H1 (cell line): ENCODE measurements around the gene ACSF3. TPM values are rescaled to one million over a fixed set of nuclear protein-coding genes. Genes with fewer than 3 reads are reported as not detected.

Source experiments
- CTCF ChIA-PET: fragments of 300-600 bp; sonication (Branson Sonifier 250); formaldehyde crosslinking; loops from one replicate; lab custom pipeline; 2021; ENCODE audit not compliant: partially characterized antibody; lab: Charles Lee
- POLR2A ChIA-PET: fragments of 300-600 bp; sonication (Branson Sonifier 250); formaldehyde crosslinking; loops from one replicate; lab custom pipeline; 2021; ENCODE audit warnings: inconsistent platforms; ENCODE audit not compliant: partially characterized antibody; lab: Charles Lee
- DNase-seq, 2 experiments: peaks; one replicate each; pipeline versions ENCODE4 v3.0.0 to v3.0.0-alpha.2; 2010 to 2022; ENCODE audit warnings: low spot score in 2 of 2, low read depth in 1 of 2, mixed read lengths in 1 of 2
- FAIRE-seq: peaks from 2 replicates; lab custom pipeline; 2011; peaks lifted over from hg19 to GRCh38; lab: Jason Lieb, UNC
- H2AFZ ChIP-seq: 2 replicates; pipeline ENCODE4 v1.8.1; 2012; ENCODE audit warnings: low read length, inconsistent platforms
- H2AK5ac ChIP-seq: 2 replicates; pipeline ENCODE4 v1.6.1; 2013; ENCODE audit warnings: low read depth, low read length
- H2BK120ac ChIP-seq: replicated peaks from 2 replicates; pipeline ENCODE3; 2013; ENCODE audit warnings: low read depth, low read length, inconsistent platforms
- H2BK12ac ChIP-seq: 2 replicates; pipeline ENCODE4 v1.6.1; 2013; ENCODE audit warnings: low read depth, low read length
- H2BK15ac ChIP-seq: 2 replicates; pipeline ENCODE4 v1.6.1; 2013; ENCODE audit warnings: low read length
- H2BK20ac ChIP-seq: 2 replicates; pipeline ENCODE4 v1.6.1; 2013; ENCODE audit warnings: low read length
- H2BK5ac ChIP-seq: 2 replicates; pipeline ENCODE4 v1.6.1; 2013; ENCODE audit warnings: low read depth, low read length
- H3K14ac ChIP-seq: 2 replicates; pipeline ENCODE4 v1.6.1; 2013; ENCODE audit warnings: inconsistent platforms; ENCODE audit not compliant: insufficient read length
- H3K18ac ChIP-seq: 2 replicates; pipeline ENCODE4 v1.6.1; 2013; ENCODE audit warnings: low read length; ENCODE audit errors: extremely low read depth
- H3K23ac ChIP-seq: 2 replicates; pipeline ENCODE4 v1.6.1; 2013; ENCODE audit warnings: inconsistent platforms; ENCODE audit not compliant: insufficient read length
- H3K23me2 ChIP-seq: 2 replicates; pipeline ENCODE4 v1.6.1; 2013; ENCODE audit warnings: low read depth, low read length
- H3K27ac ChIP-seq: 2 replicates; pipeline ENCODE4 v1.6.1; 2011; ENCODE audit warnings: low read depth, low read length, inconsistent platforms
- H3K27me3 ChIP-seq, 4 experiments: replicated peaks in 1 of 4; 1 replicate in 1 of 4; 2 replicates in 3 of 4; pipeline versions ENCODE4 v1.6.1 to v1.8.1; 2011 to 2013; ENCODE audit warnings: low read length in 3 of 4, mild to moderate bottlenecking in 3 of 4, inconsistent platforms in 2 of 4, mixed read lengths in 2 of 4, moderate library complexity in 1 of 4; ENCODE audit not compliant: control insufficient read depth in 3 of 4, insufficient read depth in 3 of 4; ENCODE audit errors: extremely low read depth in 1 of 4
- H3K36me3 ChIP-seq, 4 experiments: 2 replicates each; pipeline versions ENCODE4 v1.6.1 to v1.8.1; 2011 to 2013; ENCODE audit warnings: mild to moderate bottlenecking in 4 of 4, low read length in 3 of 4, moderate library complexity in 2 of 4, control low read depth in 1 of 4, inconsistent platforms in 1 of 4; ENCODE audit not compliant: insufficient read depth in 4 of 4, control insufficient read depth in 2 of 4
- H3K4ac ChIP-seq: replicated peaks from 2 replicates; pipeline ENCODE3; 2013; ENCODE audit warnings: low read length, low read depth, mixed read lengths, inconsistent platforms; ENCODE audit not compliant: insufficient read length
- H3K4me1 ChIP-seq, 4 experiments: replicated peaks in 1 of 4; 1 replicate in 1 of 4; 2 replicates in 3 of 4; pipeline versions ENCODE4 v1.6.1 to v1.8.1; 2011 to 2013; ENCODE audit warnings: low read length in 3 of 4, inconsistent platforms in 2 of 4, mixed read lengths in 1 of 4; ENCODE audit not compliant: insufficient read depth in 4 of 4, control insufficient read depth in 3 of 4
- H3K4me2 ChIP-seq, 2 experiments: 2 replicates each; pipeline versions ENCODE4 v1.6.1 to v1.8.1; 2011 to 2013; ENCODE audit warnings: low read depth in 2 of 2, low read length in 2 of 2, control low read depth in 1 of 2, inconsistent platforms in 1 of 2, mild to moderate bottlenecking in 1 of 2; ENCODE audit not compliant: insufficient read depth in 1 of 2
- H3K4me3 ChIP-seq, 4 experiments: fragments of 200-600, 300-600 bp in 1 of 4; sonication (generic), shearing (Covaris generic), sonication (Bioruptor Twin) in 1 of 4; 2 replicates each; pipeline versions ENCODE4 v1.5.1 to v1.8.1; 2011 to 2016; ENCODE audit warnings: low read length in 4 of 4, low read depth in 3 of 4, control low read depth in 2 of 4, inconsistent platforms in 2 of 4, mild to moderate bottlenecking in 2 of 4, mixed read lengths in 1 of 4, moderate library complexity in 1 of 4; ENCODE audit not compliant: insufficient read depth in 2 of 4; ENCODE audit errors: extremely low read depth in 1 of 4
- H3K56ac ChIP-seq: replicated peaks from 2 replicates; pipeline ENCODE3; 2013; ENCODE audit warnings: low read depth, mild to moderate bottlenecking, mixed read lengths, low read length, inconsistent platforms; ENCODE audit not compliant: insufficient read length
- H3K79me1 ChIP-seq: 2 replicates; pipeline ENCODE4 v1.6.1; 2013; ENCODE audit warnings: low read depth, low read length, control low read depth
- H3K79me2 ChIP-seq, 2 experiments: 2 replicates each; pipeline versions ENCODE4 v1.6.1 to v1.8.1; 2012 to 2013; ENCODE audit warnings: low read length in 2 of 2, mild to moderate bottlenecking in 2 of 2, inconsistent platforms in 1 of 2; ENCODE audit not compliant: insufficient read depth in 2 of 2, control insufficient read depth in 1 of 2
- H3K9ac ChIP-seq, 4 experiments: replicated peaks in 1 of 4; 1 replicate in 1 of 4; 2 replicates in 3 of 4; pipeline versions ENCODE4 v1.6.1 to v1.8.1; 2011 to 2013; ENCODE audit warnings: low read depth in 3 of 4, low read length in 3 of 4, control low read depth in 2 of 4, mild to moderate bottlenecking in 2 of 4, moderate library complexity in 2 of 4, inconsistent platforms in 1 of 4; ENCODE audit errors: extremely low read depth in 1 of 4
- H3K9me3 ChIP-seq, 2 experiments: 2 replicates each; pipeline versions ENCODE4 v1.6.1 to v1.8.1; 2012 to 2013; ENCODE audit warnings: mild to moderate bottlenecking in 2 of 2, moderate library complexity in 2 of 2, control low read depth in 1 of 2, inconsistent platforms in 1 of 2, low read depth in 1 of 2, low read length in 1 of 2, mixed read lengths in 1 of 2; ENCODE audit not compliant: insufficient read depth in 2 of 2
- H4K20me1 ChIP-seq, 2 experiments: replicated peaks in 1 of 2; 2 replicates each; pipeline versions ENCODE3 to v1.8.1; 2011 to 2013; ENCODE audit warnings: inconsistent platforms in 2 of 2, low read length in 2 of 2, mild to moderate bottlenecking in 1 of 2; ENCODE audit not compliant: insufficient read depth in 2 of 2, control insufficient read depth in 1 of 2
- H4K5ac ChIP-seq: 2 replicates; pipeline ENCODE4 v1.6.1; 2013; ENCODE audit warnings: low read length, low read depth, mixed read lengths, inconsistent platforms; ENCODE audit not compliant: insufficient read length
- H4K8ac ChIP-seq: 2 replicates; pipeline ENCODE4 v1.8.0; 2013; ENCODE audit warnings: mild to moderate bottlenecking, moderate library complexity, low read length, inconsistent platforms; ENCODE audit not compliant: insufficient read depth; ENCODE audit errors: extremely low read depth
- H4K91ac ChIP-seq: replicated peaks from 2 replicates; pipeline ENCODE3; 2013; ENCODE audit warnings: low read length, mixed read lengths, inconsistent platforms; ENCODE audit not compliant: insufficient read length
- CHD2 ChIP-seq: IDR thresholded peaks from 2 replicates; pipeline ENCODE4 v1.6.1; 2012; ENCODE audit warnings: low read length, improper control_type of control experiment
- CREB1 ChIP-seq: IDR thresholded peaks from 2 replicates; pipeline ENCODE4 v1.6.1; 2012; ENCODE audit warnings: inconsistent platforms
- KDM4A ChIP-seq: IDR thresholded peaks from one replicate; pipeline ENCODE4 v1.7.1; 2012; ENCODE audit warnings: low read depth, mild to moderate bottlenecking, moderate library complexity, low read length, inconsistent platforms; ENCODE audit not compliant: severe bottlenecking
- MAFK ChIP-seq: IDR thresholded peaks from 2 replicates; pipeline ENCODE4 v1.6.1; 2012; ENCODE audit warnings: low read depth, mild to moderate bottlenecking, improper control_type of control experiment, low read length
- RAD21 ChIP-seq, 2 experiments: IDR thresholded peaks in 1 of 2; conservative IDR thresholded peaks in 1 of 2; 2 replicates each; pipeline ENCODE4 v1.6.1; 2011; ENCODE audit warnings: low read depth in 2 of 2, low read length in 2 of 2, improper control_type of control experiment in 1 of 2, inconsistent platforms in 1 of 2, mild to moderate bottlenecking in 1 of 2, moderate library complexity in 1 of 2
- RBBP5 ChIP-seq: IDR thresholded peaks from 2 replicates; pipeline ENCODE4 v1.7.1; 2012; ENCODE audit warnings: low read depth, mild to moderate bottlenecking, inconsistent platforms, low read length, moderate library complexity, borderline replicate concordance
- RNF2 ChIP-seq: fragments of 200-900, 300-1000 bp; sonication (generic); IDR thresholded peaks from 2 replicates; pipeline ENCODE4 v1.7.1; 2016; ENCODE audit warnings: borderline replicate concordance, low read depth, mild to moderate bottlenecking, antibody characterized with exemption, low read length; ENCODE audit not compliant: poor library complexity, severe bottlenecking; ENCODE audit errors: missing control alignments
- SAP30 ChIP-seq: fragments of 300-600 bp; sonication (generic); IDR thresholded peaks from 2 replicates; pipeline ENCODE4 v1.7.1; 2012; ENCODE audit warnings: low read length, moderate library complexity, mild to moderate bottlenecking, inconsistent platforms; ENCODE audit not compliant: insufficient read depth, insufficient replicate concordance
- YY1 ChIP-seq: IDR thresholded peaks from 2 replicates; pipeline ENCODE4 v1.6.1; 2011; ENCODE audit warnings: low read depth, mild to moderate bottlenecking, low read length
- WGBS, 2 experiments: shearing (Covaris generic) in 1 of 2; methylation state at CpG; one replicate each; pipeline versions ENCODE4 v1.1.6 to v1.1.7; 2013 to 2015; ENCODE audit warnings: low lambda C conversion rate in 2 of 2, mixed read lengths in 2 of 2, inconsistent platforms in 1 of 2, low coverage in 1 of 2, missing lambda C conversion rate in 1 of 2; ENCODE audit not compliant: insufficient replicate concordance in 2 of 2, insufficient coverage in 1 of 2, insufficient read length in 1 of 2; ENCODE audit errors: extremely low coverage in 1 of 2, missing lambda C conversion rate in 1 of 2; 5-methylcytosine and 5-hydroxymethylcytosine counted together
- polyA plus RNA-seq, 7 experiments: library from polyadenylated mRNA; depleted of rRNA in 3 of 7; stranded (reverse) in 5 of 7; unstranded in 2 of 7; fragments of >200 nt in 5 of 7; fragments of 200-250 nt in 2 of 7; gene quantifications; 1 replicate in 5 of 7; 2 replicates in 1 of 7; 4 replicates in 1 of 7; pipeline versions ENCODE4 v1.2.1 to v1.2.3, GENCODE V29; 2011 to 2013; ENCODE audit warnings: missing spikeins in 2 of 7, mixed read lengths in 2 of 7
- total RNA-seq: library from RNA; stranded (reverse); fragmentation: NEBNext Ultra II Directional; extraction: Animal tissue kit (Norgen Biotek cat#: 25700); gene quantifications from 2 replicates; pipeline ENCODE4 v1.2.1, GENCODE V29; 2021

ACSF3 gene
- total and polyA plus RNA-seq, 2 of the 8 experiments (the other 6 are each of a cell fraction or from before 2014, with no cell fraction given): 15.6 to 22.9 TPM

DNA sequence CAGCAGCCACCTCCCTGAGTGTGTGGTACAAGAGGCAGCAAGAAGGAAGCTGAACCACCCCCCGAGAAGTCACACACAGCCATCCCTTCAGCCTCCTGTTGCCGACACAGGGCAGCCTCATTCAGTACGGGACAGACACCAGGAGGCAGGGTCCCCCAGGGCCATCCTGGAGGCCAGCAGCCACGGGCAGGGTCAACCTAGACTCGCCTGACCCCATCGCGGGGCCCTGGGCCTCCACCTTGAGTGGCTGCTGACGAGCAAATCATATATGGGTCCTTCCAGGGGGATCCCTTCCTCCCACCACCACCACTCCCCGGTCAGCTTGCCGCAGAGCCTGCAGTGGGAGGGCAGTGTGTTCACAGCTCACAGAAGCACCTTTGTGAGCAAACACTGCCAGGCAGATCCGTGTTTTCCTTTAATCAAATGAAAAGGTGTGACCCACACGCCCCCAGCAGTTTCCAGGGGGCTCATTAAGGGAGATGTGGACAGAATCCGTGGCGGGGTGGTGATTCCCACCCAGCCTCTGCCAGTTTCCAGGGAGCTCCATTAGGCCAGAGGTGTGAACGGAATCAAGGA, 5.6 kb upstream of the ACSF3 start:
- H3K79me2 ChIP-seq: no peaks in the 10 kb centered on the region
- CTCF ChIA-PET: interaction anchor here (1.0 to 2.0 kb wide), 4 partner anchors 10 to 79 kb away, joined by 3 to 7 read pairs (median 6); no protein-coding TSS in a partner anchor
- H3K27ac ChIP-seq: no peak overlapping the region
- H3K4me3 ChIP-seq: no peak overlapping the region
- no peak overlapping the region for H3K18ac ChIP-seq
- no peak overlapping the region for H2BK12ac ChIP-seq
- no peaks in the 10 kb centered on the region for H3K23me2 ChIP-seq
- H4K20me1 ChIP-seq: no peaks in the 10 kb centered on the region
- FAIRE-seq: no peak
- H4K91ac ChIP-seq: peak overlapping the region; percentile 77
- H2BK120ac ChIP-seq: no peak overlapping the region
- POLR2A ChIA-PET: interaction anchor here (0.7 kb wide), 1 partner anchor 279 kb away, joined by 3 read pairs; no protein-coding TSS in a partner anchor
- H3K56ac ChIP-seq: no peak overlapping the region
- peaks cover 0 to 8% (median 2%) of the 10 kb centered on the region in 4 experiments; a peak in 6 of 7 replicates for H3K4me1 ChIP-seq
- no peak overlapping the region for H4K5ac ChIP-seq
- H3K9ac ChIP-seq: no peak overlapping the region
- no peak overlapping the region for H2BK20ac ChIP-seq
- no peak overlapping the region for H3K4ac ChIP-seq
- H3K4me2 ChIP-seq: no peak overlapping the region
- H3K14ac ChIP-seq: no peak overlapping the region
- no peak overlapping the region for H2AK5ac ChIP-seq
- no peak for TF ChIP-seq KDM4A
- TF ChIP-seq MAFK: no peak
- no peak for TF ChIP-seq CHD2
- TF ChIP-seq RNF2: no peak
- TF ChIP-seq RAD21 (IDR thresholded peaks at IDR 0.05 in 1 of 2, conservative IDR thresholded peaks at IDR 0.05 in 1 of 2; ENCODE audit: low read depth in 2 of 2, low read length in 2 of 2): no peak
- TF ChIP-seq SAP30: no peak
- TF ChIP-seq CREB1: no peak
- no peak for TF ChIP-seq RBBP5
- TF ChIP-seq YY1: no peak
- no peak overlapping the region; the same call in 1 of the 2 replicates for H2BK5ac ChIP-seq
- H4K8ac ChIP-seq: no peak overlapping the region
- 81% methylated on average over 9 of the region's 15 CpGs; no CpG with 5 or more reads in 1 of the 2 experiments for WGBS, 2 experiments
- H3K79me1 ChIP-seq: no peaks in the 10 kb centered on the region
- no peaks in the 10 kb centered on the region for H3K36me3 ChIP-seq
- no peak for DNase-seq
- H3K23ac ChIP-seq: no peak overlapping the region
- no peaks in the 10 kb centered on the region; a peak in 1 of 4 replicates for H3K9me3 ChIP-seq
- H2AFZ ChIP-seq: no peak overlapping the region
- peaks cover 0 to 15% (median 6%) of the 10 kb centered on the region in 4 experiments; a peak in 5 of 7 replicates for H3K27me3 ChIP-seq
- H2BK15ac ChIP-seq: no peak overlapping the region
